WTC11 (cell line): ENCODE measurements around the gene PLPPR3. TPM values are rescaled to one million over a fixed set of nuclear protein-coding genes. Genes with fewer than 3 reads are reported as not detected.

Experiments used
- ATF6 ChIP-seq: sonication (generic); formaldehyde crosslinking; IDR thresholded peaks from 2 replicates; pipeline ENCODE4 v1.8.1; 2023; ENCODE audit warnings: mild to moderate bottlenecking, missing genetic modification reagents
- CREB1 ChIP-seq: sonication (generic); formaldehyde crosslinking; IDR thresholded peaks from 2 replicates; pipeline ENCODE4 v1.8.0; 2023; ENCODE audit warnings: mild to moderate bottlenecking, missing genetic modification reagents
- CREM ChIP-seq: sonication (generic); formaldehyde crosslinking; IDR thresholded peaks from 2 replicates; pipeline ENCODE4 v1.8.1; 2022; ENCODE audit warnings: mild to moderate bottlenecking, missing genetic modification reagents, moderate library complexity
- ESRRA ChIP-seq: sonication (generic); formaldehyde crosslinking; IDR thresholded peaks from 2 replicates; pipeline ENCODE4 v1.8.1; 2022; ENCODE audit warnings: mild to moderate bottlenecking, missing genetic modification reagents, borderline replicate concordance
- ETV6 ChIP-seq: sonication (generic); formaldehyde crosslinking; IDR thresholded peaks from 2 replicates; pipeline ENCODE4 v1.8.1; 2022; ENCODE audit warnings: mild to moderate bottlenecking, missing genetic modification reagents
- FOXJ3 ChIP-seq: sonication (generic); formaldehyde crosslinking; IDR thresholded peaks from 2 replicates; pipeline ENCODE4 v1.9.0; 2021; ENCODE audit warnings: missing genetic modification reagents, mild to moderate bottlenecking, borderline replicate concordance
- GTF2I ChIP-seq: fragments of 250-450 bp; sonication (Bioruptor Pico); conservative IDR thresholded peaks from 2 replicates; pipeline ENCODE4 v1.4.0; 2021; ENCODE audit warnings: mild to moderate bottlenecking
- JAZF1 ChIP-seq: fragments of 250-450 bp; sonication (Bioruptor Pico); IDR thresholded peaks from 2 replicates; pipeline ENCODE4 v1.9.0; 2021; ENCODE audit warnings: moderate library complexity, mild to moderate bottlenecking, inconsistent platforms
- JUN ChIP-seq: sonication (generic); formaldehyde crosslinking; IDR thresholded peaks from 2 replicates; pipeline ENCODE4 v1.8.0; 2023; ENCODE audit warnings: mild to moderate bottlenecking, missing genetic modification reagents
- NFE2L1 ChIP-seq: sonication (generic); formaldehyde crosslinking; IDR thresholded peaks from 2 replicates; pipeline ENCODE4 v1.8.1; 2023; ENCODE audit warnings: missing genetic modification reagents
- NR1H2 ChIP-seq: sonication (generic); formaldehyde crosslinking; IDR thresholded peaks from 2 replicates; pipeline ENCODE4 v1.9.0; 2021; ENCODE audit warnings: mild to moderate bottlenecking, moderate library complexity, missing genetic modification reagents
- PREB ChIP-seq: sonication (generic); formaldehyde crosslinking; IDR thresholded peaks from 2 replicates; pipeline ENCODE4 v1.8.1; 2022; ENCODE audit warnings: mild to moderate bottlenecking, missing genetic modification reagents, moderate library complexity, borderline replicate concordance
- SP1 ChIP-seq: sonication (generic); formaldehyde crosslinking; conservative IDR thresholded peaks from 2 replicates; pipeline ENCODE4 v1.8.1; 2022; ENCODE audit warnings: missing genetic modification reagents
- TCF7 ChIP-seq: sonication (generic); formaldehyde crosslinking; IDR thresholded peaks from 2 replicates; pipeline ENCODE4 v1.8.0; 2022; ENCODE audit warnings: mild to moderate bottlenecking, low read depth, missing genetic modification reagents, moderate library complexity
- TEAD4 ChIP-seq: sonication (generic); formaldehyde crosslinking; IDR thresholded peaks from 2 replicates; pipeline ENCODE4 v1.8.0; 2022; ENCODE audit warnings: mild to moderate bottlenecking, missing genetic modification reagents
- ZMAT4 ChIP-seq: fragments of 250-450 bp; sonication (Bioruptor Pico); IDR thresholded peaks from 2 replicates; pipeline ENCODE4 v1.9.0; 2021; ENCODE audit warnings: mild to moderate bottlenecking
- ZNF121 ChIP-seq: sonication (generic); formaldehyde crosslinking; IDR thresholded peaks from 2 replicates; pipeline ENCODE4 v1.8.0; 2023; ENCODE audit warnings: missing genetic modification reagents
- ZNF219 ChIP-seq: sonication (generic); formaldehyde crosslinking; IDR thresholded peaks from 2 replicates; pipeline ENCODE4 v1.8.0; 2023; ENCODE audit warnings: missing genetic modification reagents, mild to moderate bottlenecking, borderline replicate concordance
- ZNF263 ChIP-seq: sonication (generic); formaldehyde crosslinking; IDR thresholded peaks from 2 replicates; pipeline ENCODE4 v1.8.1; 2022; ENCODE audit warnings: low read depth, mild to moderate bottlenecking, moderate library complexity, missing genetic modification reagents
- ZNF281 ChIP-seq: sonication (generic); formaldehyde crosslinking; IDR thresholded peaks from 2 replicates; pipeline ENCODE4 v1.8.0; 2023; ENCODE audit warnings: mild to moderate bottlenecking, missing genetic modification reagents
- ZNF396 ChIP-seq: fragments of 250-450 bp; sonication (Bioruptor Pico); IDR thresholded peaks from 2 replicates; pipeline ENCODE4 v1.8.0; 2021; ENCODE audit warnings: mild to moderate bottlenecking, moderate library complexity, borderline replicate concordance
- total RNA-seq: library from RNA; stranded (reverse); gene quantifications from 3 replicates; pipeline ENCODE4 v1.2.3, GENCODE V29; 2021
- TF ChIP-seq, protein P1 (sequence below): sonication (generic); formaldehyde crosslinking; IDR thresholded peaks from 2 replicates; pipeline ENCODE4 v1.8.1; 2023; ENCODE audit warnings: mild to moderate bottlenecking, missing genetic modification reagents, moderate library complexity
- TF ChIP-seq, protein P2 (sequence below): sonication (generic); formaldehyde crosslinking; IDR thresholded peaks from 2 replicates; pipeline ENCODE4 v1.8.0; 2022; ENCODE audit warnings: mild to moderate bottlenecking, missing genetic modification reagents
- TF ChIP-seq, protein P3 (sequence below): sonication (generic); formaldehyde crosslinking; IDR thresholded peaks from 2 replicates; pipeline ENCODE4 v1.8.1; 2022; ENCODE audit warnings: mild to moderate bottlenecking, moderate library complexity, missing genetic modification reagents
- TF ChIP-seq, protein P4 (sequence below): fragments of 250-450 bp; sonication (Bioruptor Pico); IDR thresholded peaks from 2 replicates; pipeline ENCODE4 v2.1.2; 2022; ENCODE audit warnings: mild to moderate bottlenecking, moderate library complexity
- TF ChIP-seq, protein P5 (sequence below): sonication (generic); formaldehyde crosslinking; IDR thresholded peaks from 2 replicates; pipeline ENCODE4 v1.8.0; 2022; ENCODE audit warnings: mild to moderate bottlenecking, missing genetic modification reagents

The PLPPR3 gene
- total RNA-seq, 1 experiment from 2014 or later: 60.6 TPM

DNA sequence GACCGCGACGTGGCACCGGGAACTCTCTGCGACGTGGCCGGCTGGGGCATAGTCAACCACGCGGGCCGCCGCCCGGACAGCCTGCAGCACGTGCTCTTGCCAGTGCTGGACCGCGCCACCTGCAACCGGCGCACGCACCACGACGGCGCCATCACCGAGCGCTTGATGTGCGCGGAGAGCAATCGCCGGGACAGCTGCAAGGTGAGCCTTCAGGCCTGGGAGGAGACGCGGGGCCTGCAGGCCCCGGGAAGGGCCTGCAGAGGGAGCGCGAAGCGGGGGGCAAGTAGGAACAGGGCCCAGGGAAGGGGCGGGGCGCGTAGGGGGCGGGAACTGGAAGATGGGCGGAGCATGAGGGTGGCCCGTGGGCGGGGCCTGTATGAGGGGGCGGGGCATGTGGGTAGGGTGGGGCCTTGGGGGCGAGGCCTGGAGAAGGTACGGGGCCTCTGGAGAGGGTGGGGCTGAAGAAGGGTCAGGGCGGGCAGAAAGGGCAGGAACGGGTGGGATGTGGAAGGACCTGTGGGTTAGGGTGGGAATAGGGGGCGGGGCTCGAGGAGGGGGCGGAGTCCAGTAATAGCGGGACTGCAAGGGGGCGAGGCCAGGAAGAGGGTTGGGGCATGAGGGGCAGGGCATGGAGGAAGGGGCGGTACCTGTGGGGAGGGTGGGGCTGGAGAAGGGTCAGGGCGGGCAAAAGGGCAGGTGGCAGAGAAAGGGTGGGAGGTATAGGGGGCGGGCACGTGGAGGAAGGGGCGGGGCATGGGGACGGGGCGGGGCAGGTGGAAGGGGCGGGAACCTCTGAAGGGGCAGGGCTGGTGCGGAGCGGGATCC lies 40.2 kb upstream of the PLPPR3 start (continued):
- TF ChIP-seq ZNF263: no peak
- TF ChIP-seq, protein P1, sequence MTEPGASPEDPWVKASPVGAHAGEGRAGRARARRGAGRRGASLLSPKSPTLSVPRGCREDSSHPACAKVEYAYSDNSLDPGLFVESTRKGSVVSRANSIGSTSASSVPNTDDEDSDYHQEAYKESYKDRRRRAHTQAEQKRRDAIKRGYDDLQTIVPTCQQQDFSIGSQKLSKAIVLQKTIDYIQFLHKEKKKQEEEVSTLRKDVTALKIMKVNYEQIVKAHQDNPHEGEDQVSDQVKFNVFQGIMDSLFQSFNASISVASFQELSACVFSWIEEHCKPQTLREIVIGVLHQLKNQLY (CRISPR knock-in tag): no peak
- peak; percentile 82; the same call in 1 of the 2 replicates for TF ChIP-seq JUN (CRISPR knock-in tag)
- TF ChIP-seq, protein P2, sequence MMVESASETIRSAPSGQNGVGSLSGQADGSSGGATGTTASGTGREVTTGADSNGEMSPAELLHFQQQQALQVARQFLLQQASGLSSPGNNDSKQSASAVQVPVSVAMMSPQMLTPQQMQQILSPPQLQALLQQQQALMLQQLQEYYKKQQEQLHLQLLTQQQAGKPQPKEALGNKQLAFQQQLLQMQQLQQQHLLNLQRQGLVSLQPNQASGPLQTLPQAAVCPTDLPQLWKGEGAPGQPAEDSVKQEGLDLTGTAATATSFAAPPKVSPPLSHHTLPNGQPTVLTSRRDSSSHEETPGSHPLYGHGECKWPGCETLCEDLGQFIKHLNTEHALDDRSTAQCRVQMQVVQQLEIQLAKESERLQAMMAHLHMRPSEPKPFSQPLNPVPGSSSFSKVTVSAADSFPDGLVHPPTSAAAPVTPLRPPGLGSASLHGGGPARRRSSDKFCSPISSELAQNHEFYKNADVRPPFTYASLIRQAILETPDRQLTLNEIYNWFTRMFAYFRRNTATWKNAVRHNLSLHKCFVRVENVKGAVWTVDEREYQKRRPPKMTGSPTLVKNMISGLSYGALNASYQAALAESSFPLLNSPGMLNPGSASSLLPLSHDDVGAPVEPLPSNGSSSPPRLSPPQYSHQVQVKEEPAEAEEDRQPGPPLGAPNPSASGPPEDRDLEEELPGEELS: peak; percentile 97
- TF ChIP-seq ZNF219 (CRISPR knock-in tag): 0 out of 2 replicates have a peak, but pooled peaks have one; percentile 71
- no peak for TF ChIP-seq FOXJ3 (CRISPR knock-in tag)
- TF ChIP-seq, protein P3, sequence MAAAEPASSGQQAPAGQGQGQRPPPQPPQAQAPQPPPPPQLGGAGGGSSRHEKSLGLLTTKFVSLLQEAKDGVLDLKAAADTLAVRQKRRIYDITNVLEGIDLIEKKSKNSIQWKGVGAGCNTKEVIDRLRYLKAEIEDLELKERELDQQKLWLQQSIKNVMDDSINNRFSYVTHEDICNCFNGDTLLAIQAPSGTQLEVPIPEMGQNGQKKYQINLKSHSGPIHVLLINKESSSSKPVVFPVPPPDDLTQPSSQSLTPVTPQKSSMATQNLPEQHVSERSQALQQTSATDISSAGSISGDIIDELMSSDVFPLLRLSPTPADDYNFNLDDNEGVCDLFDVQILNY: peak; percentile 69
- TF ChIP-seq ETV6 (CRISPR knock-in tag): peak; percentile 88
- no peak for TF ChIP-seq ZNF396 (CRISPR knock-in tag)
- no peak for TF ChIP-seq ATF6 (CRISPR knock-in tag)
- no peak for TF ChIP-seq ZMAT4 (CRISPR knock-in tag)
- no peak for TF ChIP-seq CREB1 (CRISPR knock-in tag)
- TF ChIP-seq, protein P4, sequence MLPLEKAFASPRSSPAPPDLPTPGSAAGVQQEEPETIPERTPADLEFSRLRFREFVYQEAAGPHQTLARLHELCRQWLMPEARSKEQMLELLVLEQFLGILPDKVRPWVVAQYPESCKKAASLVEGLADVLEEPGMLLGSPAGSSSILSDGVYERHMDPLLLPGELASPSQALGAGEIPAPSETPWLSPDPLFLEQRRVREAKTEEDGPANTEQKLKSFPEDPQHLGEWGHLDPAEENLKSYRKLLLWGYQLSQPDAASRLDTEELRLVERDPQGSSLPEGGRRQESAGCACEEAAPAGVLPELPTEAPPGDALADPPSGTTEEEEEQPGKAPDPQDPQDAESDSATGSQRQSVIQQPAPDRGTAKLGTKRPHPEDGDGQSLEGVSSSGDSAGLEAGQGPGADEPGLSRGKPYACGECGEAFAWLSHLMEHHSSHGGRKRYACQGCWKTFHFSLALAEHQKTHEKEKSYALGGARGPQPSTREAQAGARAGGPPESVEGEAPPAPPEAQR (CRISPR knock-in tag): no peak
- peak; percentile 80; the same call in 1 of the 2 replicates for TF ChIP-seq ZNF281
- TF ChIP-seq JAZF1 (CRISPR knock-in tag): no peak
- TF ChIP-seq CREM (CRISPR knock-in tag): no peak
- TF ChIP-seq GTF2I (CRISPR knock-in tag): no peak
- no peak for TF ChIP-seq TCF7
- TF ChIP-seq TEAD4 (CRISPR knock-in tag): 0 out of 2 replicates have a peak, but pooled peaks have one; percentile 72
- TF ChIP-seq, protein P5, sequence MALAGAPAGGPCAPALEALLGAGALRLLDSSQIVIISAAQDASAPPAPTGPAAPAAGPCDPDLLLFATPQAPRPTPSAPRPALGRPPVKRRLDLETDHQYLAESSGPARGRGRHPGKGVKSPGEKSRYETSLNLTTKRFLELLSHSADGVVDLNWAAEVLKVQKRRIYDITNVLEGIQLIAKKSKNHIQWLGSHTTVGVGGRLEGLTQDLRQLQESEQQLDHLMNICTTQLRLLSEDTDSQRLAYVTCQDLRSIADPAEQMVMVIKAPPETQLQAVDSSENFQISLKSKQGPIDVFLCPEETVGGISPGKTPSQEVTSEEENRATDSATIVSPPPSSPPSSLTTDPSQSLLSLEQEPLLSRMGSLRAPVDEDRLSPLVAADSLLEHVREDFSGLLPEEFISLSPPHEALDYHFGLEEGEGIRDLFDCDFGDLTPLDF (CRISPR knock-in tag): 0 out of 2 replicates have a peak, but pooled peaks have one; percentile 63
- TF ChIP-seq ESRRA (CRISPR knock-in tag): 0 out of 2 replicates have a peak, but pooled peaks have one; percentile 8
- peak; percentile 94 for TF ChIP-seq ZNF121
- no peak for TF ChIP-seq PREB (CRISPR knock-in tag)
- no peak for TF ChIP-seq NR1H2 (CRISPR knock-in tag)
- TF ChIP-seq NFE2L1: 0 out of 2 replicates have a peak, but pooled peaks have one; percentile 31
- TF ChIP-seq SP1 (CRISPR knock-in tag): no peak
